Measurements from ENCODE around the gene FXYD1. TPM values are rescaled to one million over a fixed set of nuclear protein-coding genes. Genes with fewer than 3 reads are reported as not detected.
"Not testable (repeated sequence)": the region's sequence is repeated elsewhere in the genome, so short reads cannot be mapped to it uniquely, and the experiment has no call there.

Gene FXYD1
- total RNA-seq, 1 experiment from 2014 or later = not detected

DNA sequence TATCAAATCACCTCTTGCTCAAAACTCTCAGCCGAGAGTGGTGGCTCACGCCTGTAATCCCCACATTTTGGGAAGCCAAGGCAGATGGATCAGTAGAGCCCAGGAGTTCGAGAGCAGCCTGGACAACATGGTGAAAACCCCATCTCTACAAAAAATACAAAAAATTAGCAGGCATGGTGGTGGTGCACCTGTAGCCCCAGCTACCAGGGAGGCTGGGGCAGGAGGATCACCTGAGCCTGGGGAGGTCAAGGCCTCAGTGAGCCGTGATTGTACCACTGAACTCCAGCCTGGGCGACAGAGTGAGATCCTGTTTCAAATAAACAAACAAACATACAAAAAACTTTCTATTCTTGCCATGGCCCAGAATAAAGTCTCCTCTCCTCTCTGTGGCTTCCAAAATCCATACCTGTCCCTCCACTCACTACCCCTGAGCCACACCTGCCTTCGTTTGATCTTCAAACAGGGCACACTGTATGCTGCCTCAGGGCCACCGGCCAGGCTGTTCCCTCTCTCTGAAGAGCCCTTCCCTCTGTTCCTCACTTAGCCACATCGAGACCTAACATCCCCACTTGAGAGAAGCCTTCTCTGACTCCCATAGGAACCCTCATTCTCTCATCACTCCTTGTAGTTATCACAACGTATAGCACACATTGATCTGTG lies 10.1 kb upstream of the FXYD1 start:
- POLR2A ChIA-PET = no interaction called here
- H3K4me1 ChIP-seq (ENCODE audit: control insufficient read depth, insufficient read depth, low read length) = peaks cover 8% of the 10 kb centered on the region
- H3K9me3 ChIP-seq (ENCODE audit: control insufficient read depth, insufficient read depth, low read depth, low read length) = no peaks in the 10 kb centered on the region
- no peak overlapping the region for H3K4me3 ChIP-seq (ENCODE audit: low read depth in 2 of 2, low read length in 2 of 2)
- no peaks in the 10 kb centered on the region for H3K36me3 ChIP-seq (ENCODE audit: control insufficient read depth, insufficient read depth, low read length)
- intact Hi-C loops (cut with micrococcal nuclease; ENCODE audit: unreplicated experiment) (no loop called here), in situ Hi-C loops (cut with HindIII; ENCODE audit: low pct_unique_long_range_greater_than_20kb, low sequenced_read_pairs) (no loop called here)
- DNase-seq (ENCODE audit: low read depth, low spot score) (no peak), ATAC-seq (no peak)
- CTCF ChIA-PET = no interaction called here
- TF ChIP-seq, protein P1, sequence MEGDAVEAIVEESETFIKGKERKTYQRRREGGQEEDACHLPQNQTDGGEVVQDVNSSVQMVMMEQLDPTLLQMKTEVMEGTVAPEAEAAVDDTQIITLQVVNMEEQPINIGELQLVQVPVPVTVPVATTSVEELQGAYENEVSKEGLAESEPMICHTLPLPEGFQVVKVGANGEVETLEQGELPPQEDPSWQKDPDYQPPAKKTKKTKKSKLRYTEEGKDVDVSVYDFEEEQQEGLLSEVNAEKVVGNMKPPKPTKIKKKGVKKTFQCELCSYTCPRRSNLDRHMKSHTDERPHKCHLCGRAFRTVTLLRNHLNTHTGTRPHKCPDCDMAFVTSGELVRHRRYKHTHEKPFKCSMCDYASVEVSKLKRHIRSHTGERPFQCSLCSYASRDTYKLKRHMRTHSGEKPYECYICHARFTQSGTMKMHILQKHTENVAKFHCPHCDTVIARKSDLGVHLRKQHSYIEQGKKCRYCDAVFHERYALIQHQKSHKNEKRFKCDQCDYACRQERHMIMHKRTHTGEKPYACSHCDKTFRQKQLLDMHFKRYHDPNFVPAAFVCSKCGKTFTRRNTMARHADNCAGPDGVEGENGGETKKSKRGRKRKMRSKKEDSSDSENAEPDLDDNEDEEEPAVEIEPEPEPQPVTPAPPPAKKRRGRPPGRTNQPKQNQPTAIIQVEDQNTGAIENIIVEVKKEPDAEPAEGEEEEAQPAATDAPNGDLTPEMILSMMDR (IDR thresholded peaks at IDR 0.05) = no peak
- no peak for TF ChIP-seq TCF7L2 (IDR thresholded peaks at IDR 0.05; ENCODE audit: low read depth, low read length)
- TF ChIP-seq POLR2AphosphoS5 (IDR thresholded peaks at IDR 0.05; ENCODE audit: low read depth, low read length) = no peak
- no peak for TF ChIP-seq SIN3A (IDR thresholded peaks at IDR 0.05; ENCODE audit: borderline replicate concordance, insufficient read depth, low read depth, low read length)
- TF ChIP-seq, protein P2, sequence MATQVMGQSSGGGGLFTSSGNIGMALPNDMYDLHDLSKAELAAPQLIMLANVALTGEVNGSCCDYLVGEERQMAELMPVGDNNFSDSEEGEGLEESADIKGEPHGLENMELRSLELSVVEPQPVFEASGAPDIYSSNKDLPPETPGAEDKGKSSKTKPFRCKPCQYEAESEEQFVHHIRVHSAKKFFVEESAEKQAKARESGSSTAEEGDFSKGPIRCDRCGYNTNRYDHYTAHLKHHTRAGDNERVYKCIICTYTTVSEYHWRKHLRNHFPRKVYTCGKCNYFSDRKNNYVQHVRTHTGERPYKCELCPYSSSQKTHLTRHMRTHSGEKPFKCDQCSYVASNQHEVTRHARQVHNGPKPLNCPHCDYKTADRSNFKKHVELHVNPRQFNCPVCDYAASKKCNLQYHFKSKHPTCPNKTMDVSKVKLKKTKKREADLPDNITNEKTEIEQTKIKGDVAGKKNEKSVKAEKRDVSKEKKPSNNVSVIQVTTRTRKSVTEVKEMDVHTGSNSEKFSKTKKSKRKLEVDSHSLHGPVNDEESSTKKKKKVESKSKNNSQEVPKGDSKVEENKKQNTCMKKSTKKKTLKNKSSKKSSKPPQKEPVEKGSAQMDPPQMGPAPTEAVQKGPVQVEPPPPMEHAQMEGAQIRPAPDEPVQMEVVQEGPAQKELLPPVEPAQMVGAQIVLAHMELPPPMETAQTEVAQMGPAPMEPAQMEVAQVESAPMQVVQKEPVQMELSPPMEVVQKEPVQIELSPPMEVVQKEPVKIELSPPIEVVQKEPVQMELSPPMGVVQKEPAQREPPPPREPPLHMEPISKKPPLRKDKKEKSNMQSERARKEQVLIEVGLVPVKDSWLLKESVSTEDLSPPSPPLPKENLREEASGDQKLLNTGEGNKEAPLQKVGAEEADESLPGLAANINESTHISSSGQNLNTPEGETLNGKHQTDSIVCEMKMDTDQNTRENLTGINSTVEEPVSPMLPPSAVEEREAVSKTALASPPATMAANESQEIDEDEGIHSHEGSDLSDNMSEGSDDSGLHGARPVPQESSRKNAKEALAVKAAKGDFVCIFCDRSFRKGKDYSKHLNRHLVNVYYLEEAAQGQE (IDR thresholded peaks at IDR 0.05; ENCODE audit: insufficient read depth in 1 of 2, low read depth in 2 of 2, low read length in 1 of 2) = no peak
- no TSS peak for BruUV-seq (replicated peaks)
- no peaks in the 10 kb centered on the region for H3K27me3 ChIP-seq (ENCODE audit: control insufficient read depth, insufficient read depth, low read length)
- H3K27ac ChIP-seq (ENCODE audit: low read length) = no peak overlapping the region

GRCh38 chr19:35129724-35130274 lies 8.8 kb upstream of the FXYD1 start:
- CTCF ChIA-PET; H3K27me3 ChIP-seq (ENCODE audit: control insufficient read depth, insufficient read depth, low read length); H3K27ac ChIP-seq (ENCODE audit: low read length); intact Hi-C loops (cut with micrococcal nuclease; ENCODE audit: unreplicated experiment); H3K9me3 ChIP-seq (ENCODE audit: control insufficient read depth, insufficient read depth, low read depth, low read length); H3K4me3 ChIP-seq (ENCODE audit: low read depth in 2 of 2, low read length in 2 of 2); H3K4me1 ChIP-seq (ENCODE audit: control insufficient read depth, insufficient read depth, low read length); BruUV-seq (replicated peaks); H3K36me3 ChIP-seq (ENCODE audit: control insufficient read depth, insufficient read depth, low read length); POLR2A ChIA-PET; ATAC-seq; in situ Hi-C loops (cut with HindIII; ENCODE audit: low pct_unique_long_range_greater_than_20kb, low sequenced_read_pairs); DNase-seq (ENCODE audit: low read depth, low spot score): not testable (repeated sequence)

Data from Panc1 (cell line).